GM19351 (cell line): ENCODE data around the gene MIEN1.
A peak's percentile ranks its signal among the peaks of the same experiment; 100 is the strongest.
"Not testable (repeated sequence)": the region's sequence is repeated elsewhere in the genome, so short reads cannot be mapped to it uniquely, and the experiment has no call there.

Experiments
- ATAC-seq: cut with Tn5 transposase; IDR thresholded peaks from one replicate; pipeline ENCODE4 v1.9.1; 2021; ENCODE audit warnings: mild to moderate bottlenecking, moderate library complexity; ENCODE audit not compliant: unreplicated experiment

Gene MIEN1, protein sequence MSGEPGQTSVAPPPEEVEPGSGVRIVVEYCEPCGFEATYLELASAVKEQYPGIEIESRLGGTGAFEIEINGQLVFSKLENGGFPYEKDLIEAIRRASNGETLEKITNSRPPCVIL

DNA sequence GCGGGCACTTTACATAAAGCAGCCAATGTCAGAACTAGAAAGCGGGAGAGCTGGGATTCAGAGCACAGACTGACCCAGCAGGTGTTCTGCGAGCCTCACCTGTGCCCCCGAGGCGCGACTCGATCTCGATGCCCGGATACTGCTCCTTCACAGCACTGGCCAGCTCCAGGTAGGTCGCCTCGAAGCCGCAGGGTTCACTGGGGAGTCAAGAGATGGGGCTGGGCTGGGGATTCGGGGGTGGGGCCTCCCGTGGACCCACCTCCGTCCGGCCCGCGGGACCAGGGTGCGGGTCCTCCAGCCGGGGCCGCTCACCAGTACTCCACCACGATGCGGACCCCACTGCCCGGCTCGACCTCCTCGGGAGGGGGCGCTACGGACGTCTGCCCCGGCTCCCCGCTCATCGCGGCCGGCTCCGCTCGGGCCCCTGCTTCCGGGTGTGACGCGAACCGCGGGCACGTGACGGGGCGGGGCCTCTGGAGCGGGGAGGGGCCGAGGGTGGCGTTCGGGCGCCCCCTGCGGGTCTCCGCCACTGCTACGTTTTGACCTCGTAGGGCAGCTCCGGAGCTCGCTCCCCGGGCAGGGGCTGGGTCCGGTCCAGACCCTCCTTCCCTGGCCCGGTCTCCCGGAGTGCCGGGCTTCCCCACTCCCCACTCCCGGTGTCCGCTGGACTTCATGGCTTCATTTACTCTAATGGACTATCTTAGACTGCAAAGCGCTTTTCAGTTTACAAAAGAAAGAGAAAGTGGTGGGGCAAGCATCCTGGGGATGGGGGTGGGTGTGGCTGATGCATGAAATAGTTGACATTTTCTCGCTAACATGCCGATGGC lies at the start of gene MIEN1:
Gene MIEN1, minus strand, starts transcription at position 438 of the 827 bp plus-strand sequence. Its CDS starts 37 bp downstream, at position 401.
- ATAC-seq, result peak; percentile 87

DNA sequence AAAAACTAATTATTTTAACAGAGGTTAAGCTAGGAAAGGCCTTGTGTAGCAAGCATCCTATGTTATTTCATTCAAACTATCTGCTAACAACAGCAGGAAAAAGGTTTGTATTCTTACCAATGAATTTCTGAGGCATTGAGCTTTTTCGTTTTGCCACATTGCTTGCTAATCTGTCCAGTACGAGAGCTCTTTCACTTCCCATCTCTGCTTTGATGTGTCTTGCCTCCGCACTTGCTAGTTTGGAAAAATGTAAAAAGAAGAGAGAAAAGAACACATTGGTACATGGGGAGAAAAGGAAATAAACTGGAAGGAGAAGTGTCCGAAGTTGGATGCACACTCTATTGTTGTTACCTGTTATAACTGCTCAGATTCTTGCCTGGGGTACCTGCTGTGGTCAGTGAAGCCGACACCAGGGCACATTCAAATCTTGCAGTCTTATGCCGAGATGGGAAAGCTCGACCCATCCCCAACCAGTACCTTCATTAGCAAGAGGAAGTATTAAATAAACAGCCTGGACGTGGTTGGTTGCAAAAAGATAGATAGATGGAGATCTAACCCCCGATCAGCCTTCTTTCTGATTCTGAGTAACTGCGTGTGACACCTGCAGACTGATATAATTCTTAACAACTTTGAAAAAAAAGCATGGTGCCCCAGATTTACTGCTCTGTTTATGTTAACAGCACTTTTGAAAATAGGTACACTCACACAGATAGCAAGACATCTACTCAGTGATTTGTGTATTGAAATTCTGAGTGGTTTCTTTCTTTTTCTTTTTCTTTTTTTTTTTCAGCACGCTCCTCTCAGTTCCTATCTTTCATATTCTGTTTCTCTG lies 47.4 kb upstream of the MIEN1 start:
- ATAC-seq, result peak; percentile 62

DNA sequence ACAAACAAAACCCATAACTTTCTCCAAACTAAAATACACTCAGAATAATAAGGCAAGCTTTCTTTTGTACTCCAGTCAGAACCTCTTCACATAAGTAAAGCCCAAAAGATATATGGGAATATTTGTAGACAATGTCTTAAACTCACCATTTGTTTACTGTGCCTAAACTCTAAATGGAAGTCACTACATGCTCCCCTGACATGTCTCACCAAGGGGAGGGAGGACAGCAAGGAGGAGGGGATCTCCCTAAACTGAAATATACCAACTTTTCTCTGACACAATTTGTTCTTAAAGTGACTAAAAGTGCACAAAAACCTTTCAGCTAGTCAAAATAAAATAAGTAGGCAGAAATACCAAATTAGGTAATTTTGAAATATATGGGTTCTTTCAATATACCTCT lies 45.9 kb upstream of the MIEN1 start:
- no peak for ATAC-seq

DNA sequence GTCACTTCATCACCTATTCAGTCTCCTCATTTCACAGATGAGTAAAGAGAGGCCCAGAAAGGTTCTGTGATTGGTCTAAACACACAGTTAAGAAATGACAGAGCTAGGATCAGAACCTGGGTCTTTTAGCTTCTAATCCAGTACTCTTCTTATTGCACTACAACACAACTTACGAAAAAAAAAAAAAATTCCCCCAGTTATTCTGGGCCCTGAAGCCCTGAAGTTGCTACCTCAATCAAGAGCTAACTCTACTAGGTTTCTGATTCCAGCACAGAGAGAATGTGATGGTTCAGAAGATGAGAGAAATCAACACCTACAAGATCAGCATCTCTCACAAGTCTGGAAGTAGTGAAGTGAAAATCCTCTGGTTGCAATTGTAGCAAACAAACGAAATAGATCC lies 44.7 kb upstream of the MIEN1 start:
- no peak for ATAC-seq

DNA sequence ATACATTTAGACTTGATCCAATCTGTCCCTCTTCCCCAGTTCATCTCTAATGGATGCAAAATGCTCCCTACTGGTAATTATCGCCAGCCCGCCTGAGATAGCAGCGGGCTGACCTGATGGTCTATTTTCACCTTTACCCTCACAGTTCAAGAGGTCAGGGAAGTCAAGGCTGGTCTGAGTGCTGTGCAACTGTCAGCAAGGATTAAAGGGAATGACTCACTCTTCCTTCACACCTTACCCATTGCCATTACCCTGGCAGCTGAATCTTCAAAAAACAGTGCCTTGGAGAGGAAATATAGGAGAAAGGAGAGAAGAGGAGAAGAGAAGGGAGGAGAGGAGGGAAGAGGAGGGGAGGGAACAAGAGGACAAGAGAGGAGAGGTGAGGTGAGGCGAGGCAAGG lies 43.7 kb upstream of the MIEN1 start:
- no peak for ATAC-seq

DNA sequence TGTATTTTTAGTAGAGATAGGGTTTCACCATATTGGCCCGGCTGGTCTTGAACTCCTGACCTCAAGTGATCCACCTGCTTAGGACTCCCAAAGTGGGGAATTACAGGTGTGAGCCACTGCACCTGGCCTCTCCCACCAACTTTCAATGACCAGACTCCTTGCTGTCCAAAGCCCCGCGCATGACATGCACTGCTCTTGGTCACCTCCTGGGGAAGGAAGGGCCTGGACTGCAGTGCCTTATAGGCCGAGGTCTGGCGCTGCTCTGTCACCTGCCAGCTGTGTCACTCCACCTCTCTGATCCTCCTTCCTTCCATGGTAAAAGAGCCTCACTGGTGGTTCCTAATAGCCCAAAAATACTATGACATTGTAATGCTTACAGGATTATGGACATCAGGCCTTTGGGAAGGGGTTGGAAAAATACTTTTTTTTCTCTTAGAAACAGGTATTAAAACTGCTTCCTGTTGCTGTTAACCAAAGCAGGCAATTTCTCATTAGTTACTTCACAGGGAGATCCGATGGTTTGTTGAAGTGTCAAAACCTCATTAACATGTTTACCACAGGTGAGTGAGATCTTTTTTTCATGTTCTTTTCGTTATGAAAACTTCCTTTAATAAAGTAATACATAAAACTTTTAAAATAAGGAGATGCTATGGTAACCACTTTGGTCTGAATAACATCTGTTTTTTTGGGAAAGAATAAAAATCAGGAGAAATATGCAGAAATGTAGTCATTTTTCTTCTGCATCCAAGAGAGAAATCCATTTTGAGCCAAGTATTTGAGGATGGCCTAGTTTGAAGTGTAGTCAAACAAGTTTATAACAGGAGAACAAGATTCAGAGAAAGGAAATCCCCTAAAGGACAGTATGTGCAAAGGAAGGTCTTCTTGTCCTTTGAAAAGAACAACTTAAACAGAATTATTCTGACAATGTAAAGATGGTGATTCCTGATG lies 42.9 kb upstream of the MIEN1 start:
- no peak for ATAC-seq

DNA sequence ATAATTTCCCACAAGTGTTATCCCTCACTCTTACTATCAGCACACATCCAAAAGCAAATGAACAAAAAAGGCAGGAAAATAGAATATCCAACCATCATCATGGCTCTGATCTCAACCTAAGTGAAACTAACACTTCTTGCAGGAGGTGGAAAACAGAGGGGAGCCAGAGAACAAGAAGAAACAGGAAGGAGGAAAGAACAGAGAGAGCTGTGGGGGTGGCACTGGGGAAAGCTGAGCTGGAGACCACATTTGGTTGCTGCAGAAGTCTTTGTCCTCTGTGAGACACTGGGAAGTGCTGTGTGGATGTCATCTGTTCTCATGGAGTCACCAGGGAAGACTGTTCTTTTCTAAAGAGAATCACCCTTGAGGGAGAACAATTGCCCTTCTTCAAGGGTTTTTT lies 42.1 kb upstream of the MIEN1 start:
- ATAC-seq, result no peak

DNA sequence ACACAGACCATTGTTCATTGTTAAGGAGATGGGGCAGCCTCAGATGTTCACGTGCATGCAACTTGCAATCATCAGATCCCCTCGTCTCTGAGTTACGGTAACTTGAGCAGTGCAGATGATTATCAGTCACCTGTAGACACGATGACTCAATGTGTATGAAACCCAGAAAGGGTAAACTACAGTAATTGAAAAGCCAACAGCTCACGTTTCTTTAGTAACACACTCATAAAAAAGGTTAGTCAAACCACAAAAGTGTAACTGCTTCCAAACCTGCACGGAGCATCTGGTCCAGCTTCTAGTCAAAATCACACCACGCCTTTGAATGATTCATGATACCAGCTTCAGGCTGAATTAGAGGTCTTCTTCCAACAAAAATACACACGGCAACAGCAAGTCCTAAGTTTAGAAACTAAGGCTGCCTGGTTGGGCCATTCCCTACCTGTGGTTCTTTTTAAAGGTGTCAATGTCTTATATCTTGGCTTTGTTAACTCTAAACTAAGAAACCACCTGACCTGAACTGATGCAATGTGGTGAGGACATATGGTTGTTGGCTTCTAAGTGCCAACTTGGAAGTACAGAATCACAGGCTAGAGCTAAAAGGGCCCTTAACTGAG lies 39.7 kb upstream of the MIEN1 start:
- ATAC-seq, result peak; percentile 67

DNA sequence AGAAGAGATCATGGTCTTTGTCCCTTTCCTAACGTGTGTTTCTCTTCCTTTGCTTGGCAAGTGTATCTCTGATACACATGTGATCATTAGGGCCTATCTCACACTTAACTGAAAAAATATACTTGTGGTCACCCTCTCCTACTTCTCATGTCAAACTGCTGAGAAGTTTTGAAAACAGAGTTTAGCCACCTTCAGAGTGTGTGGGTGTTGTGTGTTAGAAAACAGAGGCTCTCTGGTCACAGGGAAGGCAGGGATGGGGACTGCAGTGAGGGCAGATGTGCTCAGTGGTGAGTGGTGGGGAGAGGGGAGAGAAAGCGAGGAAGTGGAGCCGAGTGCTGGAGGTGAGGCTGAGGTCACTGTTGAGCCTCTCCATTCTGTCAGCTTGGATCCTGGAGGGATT lies 36.8 kb upstream of the MIEN1 start:
- ATAC-seq, result no peak

DNA sequence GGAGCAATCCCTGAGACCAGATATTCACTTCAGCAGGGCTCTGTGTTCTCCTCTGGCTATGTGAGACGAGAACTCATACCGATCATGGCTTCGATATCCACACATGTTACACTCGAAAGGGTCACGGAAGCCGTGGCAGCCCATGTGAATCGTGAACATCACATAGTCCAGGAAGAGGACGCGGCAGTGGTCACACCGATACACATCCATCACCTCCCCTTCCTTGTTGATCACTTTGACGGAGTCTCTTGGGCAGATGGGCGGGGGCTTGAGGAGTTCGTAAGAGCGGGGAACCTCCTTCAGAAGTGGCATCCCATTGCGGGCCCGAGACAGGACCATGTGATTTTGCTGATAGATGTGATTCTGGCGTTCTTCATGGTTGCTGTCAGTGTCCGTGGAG lies 35.4 kb upstream of the MIEN1 start:
- no peak for ATAC-seq

DNA sequence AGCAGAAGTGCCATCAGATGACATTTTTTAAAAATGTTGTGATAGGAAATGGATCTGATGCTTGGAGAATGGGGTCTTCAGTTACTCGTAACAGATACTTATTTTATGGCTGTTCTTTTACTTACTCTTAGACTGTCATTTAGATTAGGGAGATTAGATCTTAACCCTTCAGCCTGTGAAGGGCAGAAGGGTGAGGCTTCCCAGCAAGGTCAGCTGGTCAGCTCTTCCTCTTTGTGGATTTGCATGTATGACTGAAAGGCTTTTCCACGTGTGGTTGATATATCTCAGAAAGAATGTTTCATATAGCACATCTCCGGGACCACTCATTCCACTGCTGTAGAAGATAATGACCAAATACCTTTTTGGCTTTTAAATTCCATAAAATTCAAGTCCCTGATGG lies 34.8 kb upstream of the MIEN1 start:
- ATAC-seq, result no peak

DNA sequence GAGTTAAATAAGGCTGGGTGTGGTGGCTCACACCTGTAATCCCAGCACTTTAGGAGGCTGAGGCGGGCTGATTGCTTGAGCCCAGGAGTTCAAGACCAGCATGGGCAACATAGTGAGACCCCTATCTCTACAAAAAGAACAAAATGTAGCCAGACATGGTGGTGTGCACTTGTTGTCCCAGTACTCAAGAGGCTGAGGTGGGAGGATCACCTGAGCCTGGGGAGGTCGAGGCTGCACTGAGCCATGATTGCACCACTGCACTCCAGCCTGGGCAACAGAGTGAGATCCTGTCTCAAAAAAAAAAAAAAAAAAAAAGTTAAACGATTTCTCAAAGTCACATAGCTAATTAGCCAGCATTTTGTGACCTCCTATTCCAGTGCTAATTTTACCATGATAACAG lies 33.8 kb upstream of the MIEN1 start:
- ATAC-seq, result not testable (repeated sequence)

DNA sequence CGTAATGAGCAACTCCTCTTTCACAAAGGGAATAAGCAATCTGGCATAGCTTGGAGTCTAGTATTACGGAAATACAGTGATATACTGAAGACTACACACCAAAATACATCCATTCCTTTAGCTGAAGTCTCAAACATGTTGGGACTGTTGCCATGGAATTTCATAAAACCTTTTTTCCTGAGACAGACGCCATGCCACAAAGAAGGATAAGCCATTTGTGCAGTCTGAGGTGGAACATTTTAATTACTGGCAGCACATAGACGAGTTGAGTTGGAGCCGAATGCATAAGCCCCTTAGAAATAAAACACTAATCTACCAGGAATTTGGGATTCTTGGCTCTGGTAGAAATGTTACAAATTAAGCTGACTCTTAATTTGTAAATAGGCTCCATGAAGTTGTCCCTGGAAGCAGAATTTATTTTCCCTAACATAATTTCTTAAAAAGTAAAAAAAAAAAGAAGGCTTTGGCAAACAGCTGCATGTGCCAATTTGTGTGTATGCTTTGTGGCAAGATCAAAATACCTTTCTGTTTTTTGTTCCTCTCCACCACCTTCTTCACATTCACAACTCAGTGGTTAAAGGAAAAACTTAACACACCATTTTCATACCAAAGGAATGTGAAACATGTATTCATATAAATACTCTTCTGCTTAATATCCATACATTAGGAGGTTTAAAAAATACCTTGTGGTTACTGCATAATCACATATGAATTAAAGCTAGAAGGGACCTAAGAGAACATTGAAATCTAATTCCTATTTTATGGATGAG lies 32.9 kb upstream of the MIEN1 start:
- no peak for ATAC-seq

DNA sequence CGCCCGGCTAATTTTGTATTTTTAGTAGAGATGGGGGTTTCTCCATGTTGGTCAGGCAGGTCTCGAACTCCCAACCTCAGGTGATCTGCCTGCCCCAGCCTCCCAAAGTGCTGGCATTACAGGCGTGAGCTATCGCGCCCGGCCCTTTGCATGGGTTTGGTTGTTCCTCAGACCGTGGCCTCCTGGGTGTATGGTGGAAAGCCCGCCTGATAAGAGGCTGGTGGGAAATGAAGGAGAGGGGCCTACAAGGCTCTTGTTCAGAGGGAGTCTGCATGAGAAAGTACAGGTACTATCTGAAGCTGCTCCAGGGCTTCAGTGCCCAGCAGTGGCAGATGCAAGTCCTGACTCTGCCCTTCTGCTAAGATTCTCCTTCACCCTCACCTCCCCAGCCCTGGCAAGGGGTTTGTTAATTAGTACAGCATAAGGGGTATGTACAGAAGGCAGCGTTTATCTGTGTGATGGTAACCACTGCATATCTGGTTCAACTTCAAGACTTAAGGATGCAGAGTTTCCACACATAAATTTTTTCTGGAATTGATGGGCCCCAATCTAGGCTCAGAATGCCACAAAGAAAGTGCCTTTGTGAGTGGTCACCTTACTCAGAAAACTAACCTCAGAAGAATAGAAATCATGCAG lies 31.6 kb upstream of the MIEN1 start:
- ATAC-seq, result no peak

DNA sequence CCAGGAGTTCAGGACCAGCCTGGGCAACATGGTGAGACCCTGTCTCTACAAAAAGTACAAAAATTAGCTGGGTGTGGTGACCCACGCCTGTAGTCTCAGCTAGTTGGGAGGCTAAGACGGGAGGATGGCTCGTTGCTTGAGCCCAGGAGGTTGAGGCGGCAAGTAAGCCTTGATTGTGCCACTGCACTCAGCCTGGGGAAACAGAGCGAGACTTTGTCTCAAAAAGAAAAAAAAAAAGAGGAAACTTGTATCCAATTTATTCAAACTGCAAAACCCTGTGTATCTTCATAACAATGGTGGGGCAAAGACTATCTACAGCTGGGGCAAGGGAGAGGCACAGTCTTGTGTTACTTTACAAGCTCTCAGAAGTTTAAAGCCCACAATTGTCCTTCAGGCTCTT lies 28.9 kb upstream of the MIEN1 start:
- ATAC-seq, result no peak

DNA sequence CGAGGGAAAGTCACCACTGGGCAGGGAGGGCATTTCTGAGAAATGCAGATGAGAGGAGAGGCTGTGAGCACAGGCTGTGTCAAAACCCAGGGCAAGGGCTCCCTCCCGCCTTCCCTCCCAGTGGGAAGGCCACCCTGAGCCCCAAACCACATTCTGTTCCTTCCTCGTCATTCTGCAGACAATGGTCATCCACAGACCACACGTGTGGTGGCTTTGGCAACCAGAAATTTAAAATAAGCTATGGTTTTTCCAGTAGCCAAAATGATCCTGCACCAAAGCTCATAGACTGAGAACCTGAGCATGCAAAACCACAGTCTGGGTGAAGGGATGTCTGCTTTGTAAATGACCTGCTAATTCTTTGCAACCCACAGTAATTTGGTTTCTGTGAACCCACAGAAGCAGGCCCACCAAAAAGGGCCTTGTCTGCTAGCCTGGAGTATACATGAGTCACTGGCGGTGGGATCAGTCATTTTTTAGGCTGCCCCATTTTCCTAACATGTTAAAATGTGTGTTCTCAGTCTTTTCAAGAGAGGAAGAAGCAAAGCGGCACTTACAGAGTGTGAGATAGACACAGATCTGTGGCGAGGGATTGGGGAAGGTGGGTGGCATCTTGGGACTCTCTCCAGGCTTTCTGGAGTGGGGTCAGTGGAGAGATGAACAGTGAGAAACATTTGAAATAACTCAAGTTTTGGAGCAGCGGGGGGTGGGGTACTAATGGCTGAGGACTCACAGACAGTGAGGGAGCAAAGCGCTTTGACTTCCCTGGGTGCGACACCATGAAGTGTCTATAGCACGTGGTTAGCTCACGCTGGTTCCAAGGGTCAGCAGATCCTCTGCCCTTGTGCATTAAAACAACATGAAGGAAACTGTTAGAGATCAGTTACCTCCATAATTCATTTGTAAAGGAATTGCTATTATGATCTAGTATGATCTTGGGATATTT lies 27.9 kb upstream of the MIEN1 start:
- ATAC-seq, result no peak

DNA sequence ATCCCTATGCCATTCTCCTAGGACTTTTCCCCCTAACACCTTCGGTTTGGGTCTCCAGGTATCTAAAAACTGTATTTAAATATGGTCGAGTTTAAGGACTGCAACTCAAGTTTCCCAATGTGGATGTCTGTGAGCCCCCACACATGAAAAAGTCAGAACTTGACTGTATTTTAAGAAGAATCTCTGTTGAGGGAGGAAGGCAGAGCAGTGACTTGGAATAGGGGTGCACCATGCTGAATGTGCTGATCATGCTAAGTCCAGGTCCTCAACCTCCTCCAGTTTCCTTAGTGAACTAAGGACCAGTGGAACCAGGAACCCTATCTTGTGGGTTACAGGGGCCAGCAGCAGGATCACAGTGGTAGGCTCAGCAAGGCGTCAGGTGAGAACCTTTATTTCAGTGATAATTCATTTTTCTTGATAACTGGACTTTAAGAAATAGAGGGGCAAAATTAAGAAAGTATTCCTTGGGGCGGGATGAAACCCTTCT lies 26.9 kb upstream of the MIEN1 start:
- no peak for ATAC-seq
